OCI-LY1 (cell line): ENCODE measurements around the gene LBHD2.

Experiments
- H2AFZ ChIP-seq: fragments of 200-600 bp; sonication (generic), shearing (Covaris generic); 2 replicates; pipeline ENCODE4 v1.6.0; 2014; ENCODE audit warnings: antibody characterized with exemption, mild to moderate bottlenecking, low read length
- H3F3A ChIP-seq: fragments of 200-600 bp; sonication (generic), shearing (Covaris generic); 2 replicates; pipeline ENCODE4 v1.6.0; 2014; ENCODE audit warnings: mild to moderate bottlenecking, antibody characterized with exemption, low read length, moderate library complexity; ENCODE audit not compliant: insufficient read depth
- H3K27ac ChIP-seq: fragments of 200-600 bp; sonication (generic); 2 replicates; pipeline ENCODE4 v1.5.1; 2014; ENCODE audit warnings: low read length, mixed run types, mild to moderate bottlenecking, low read depth; ENCODE audit not compliant: poor library complexity, severe bottlenecking
- H3K27me3 ChIP-seq: fragments of 200-600 bp; sonication (generic); 2 replicates; pipeline ENCODE4 v1.6.0; 2014; ENCODE audit warnings: antibody characterized with exemption, mild to moderate bottlenecking, low read length, moderate library complexity; ENCODE audit not compliant: insufficient read depth
- H3K36me3 ChIP-seq: fragments of 200-600 bp; sonication (generic); 2 replicates; pipeline ENCODE4 v1.6.1; 2014; ENCODE audit warnings: mild to moderate bottlenecking, antibody characterized with exemption, low read length, moderate library complexity, mixed read lengths; ENCODE audit not compliant: insufficient read depth
- H3K4me1 ChIP-seq: fragments of 200-600 bp; sonication (generic); 2 replicates; pipeline ENCODE4 v1.5.1; 2014; ENCODE audit warnings: mild to moderate bottlenecking, low read length, moderate library complexity; ENCODE audit not compliant: insufficient read depth, severe bottlenecking
- H3K4me2 ChIP-seq: fragments of 200-600 bp; sonication (generic), shearing (Covaris generic); 2 replicates; pipeline ENCODE4 v1.6.1; 2014; ENCODE audit warnings: low read length
- H3K4me3 ChIP-seq: fragments of 200-600 bp; sonication (generic); 2 replicates; pipeline ENCODE4 v1.5.1; 2014; ENCODE audit warnings: low read length, low read depth, mild to moderate bottlenecking, mixed read lengths; ENCODE audit not compliant: poor library complexity, severe bottlenecking
- H3K79me2 ChIP-seq: fragments of 200-600 bp; shearing (Covaris generic); 2 replicates; pipeline ENCODE4 v1.6.1; 2016; ENCODE audit warnings: mixed run types, low read length, mixed read lengths; ENCODE audit not compliant: insufficient read depth
- H3K9ac ChIP-seq: fragments of 200-600 bp; sonication (generic), shearing (Covaris generic); 2 replicates; pipeline ENCODE4 v1.6.1; 2014; ENCODE audit warnings: mild to moderate bottlenecking, low read length, mixed read lengths
- H3K9me2 ChIP-seq: fragments of 200-600 bp; sonication (generic), shearing (Covaris generic); 2 replicates; pipeline ENCODE4 v1.6.1; 2014; ENCODE audit warnings: low read depth, mild to moderate bottlenecking, low read length, mixed read lengths
- H3K9me3 ChIP-seq: fragments of 200-600 bp; shearing (Covaris generic); 2 replicates; pipeline ENCODE4 v1.6.1; 2014; ENCODE audit warnings: low read length, mixed read lengths
- H4K20me1 ChIP-seq: fragments of 200-600 bp; sonication (generic), shearing (Covaris generic); 2 replicates; pipeline ENCODE4 v1.6.0; 2016; ENCODE audit warnings: mild to moderate bottlenecking, low read length; ENCODE audit not compliant: insufficient read depth
- CTCF ChIP-seq: fragments of 200-600 bp; sonication (generic), shearing (Covaris generic); IDR thresholded peaks from 2 replicates; pipeline ENCODE4 v1.5.1; 2017; ENCODE audit warnings: mild to moderate bottlenecking, antibody characterized with exemption, low read length, moderate library complexity, mixed read lengths
- EZH2 ChIP-seq: fragments of 200-600 bp; sonication (generic), shearing (Covaris generic); IDR thresholded peaks from 2 replicates; pipeline ENCODE4 v1.8.0; 2017; ENCODE audit warnings: borderline replicate concordance, mixed run types, mild to moderate bottlenecking, antibody characterized with exemption, low read length, moderate library complexity, mixed read lengths

LBHD2 gene

GRCh38 chr14:103084021-103084919 is at the start of gene LBHD2:
LBHD2 (plus strand) TSS chr14:103084210; CDS start chr14:103086013, 1,803 bp downstream.
- no peak for TF ChIP-seq CTCF
- TF ChIP-seq EZH2 = no peak
- Histone ChIP-seq H3K4me3 (no peak within 1 kb of the TSS), H3K9ac (no peak within 1 kb of the TSS), H3K27ac (no peak within 1 kb of the TSS), H3K27me3 (no peaks in the 10 kb centered on the region), H3K36me3 (no peaks in the 10 kb centered on the region), H3K4me2 (no peak within 1 kb of the TSS), H4K20me1 (no peaks in the 10 kb centered on the region), H3K9me3 (no peaks in the 10 kb centered on the region), H3K4me1 (no peaks in the 10 kb centered on the region), H3F3A (no peaks in the 10 kb centered on the region), H2AFZ (no peak within 1 kb of the TSS), H3K79me2 (no peaks in the 10 kb centered on the region), H3K9me2 (no peaks in the 10 kb centered on the region)

DNA sequence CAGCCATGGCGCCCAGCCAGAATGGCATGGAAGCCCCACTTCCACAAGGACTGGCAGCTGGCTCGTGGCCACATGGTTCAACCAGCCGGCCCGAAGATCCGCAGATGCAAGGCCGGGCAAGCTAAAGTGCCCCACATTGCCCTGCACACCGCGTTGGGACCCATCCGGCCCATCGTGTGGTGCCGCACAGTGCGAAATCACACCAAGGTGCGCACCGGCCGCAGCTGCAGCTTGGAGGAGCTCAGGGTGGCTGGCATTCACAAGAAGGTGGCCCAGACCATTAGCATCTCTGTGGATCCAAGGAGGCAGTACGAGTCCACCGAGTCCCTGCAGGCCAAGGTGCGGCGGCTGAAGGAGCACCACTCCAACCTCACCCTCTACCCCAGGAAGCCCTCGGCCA is 42.5 kb upstream of the LBHD2 start:
- no peaks in the 10 kb centered on the region for H4K20me1 ChIP-seq
- no peaks in the 10 kb centered on the region for H3K79me2 ChIP-seq

DNA sequence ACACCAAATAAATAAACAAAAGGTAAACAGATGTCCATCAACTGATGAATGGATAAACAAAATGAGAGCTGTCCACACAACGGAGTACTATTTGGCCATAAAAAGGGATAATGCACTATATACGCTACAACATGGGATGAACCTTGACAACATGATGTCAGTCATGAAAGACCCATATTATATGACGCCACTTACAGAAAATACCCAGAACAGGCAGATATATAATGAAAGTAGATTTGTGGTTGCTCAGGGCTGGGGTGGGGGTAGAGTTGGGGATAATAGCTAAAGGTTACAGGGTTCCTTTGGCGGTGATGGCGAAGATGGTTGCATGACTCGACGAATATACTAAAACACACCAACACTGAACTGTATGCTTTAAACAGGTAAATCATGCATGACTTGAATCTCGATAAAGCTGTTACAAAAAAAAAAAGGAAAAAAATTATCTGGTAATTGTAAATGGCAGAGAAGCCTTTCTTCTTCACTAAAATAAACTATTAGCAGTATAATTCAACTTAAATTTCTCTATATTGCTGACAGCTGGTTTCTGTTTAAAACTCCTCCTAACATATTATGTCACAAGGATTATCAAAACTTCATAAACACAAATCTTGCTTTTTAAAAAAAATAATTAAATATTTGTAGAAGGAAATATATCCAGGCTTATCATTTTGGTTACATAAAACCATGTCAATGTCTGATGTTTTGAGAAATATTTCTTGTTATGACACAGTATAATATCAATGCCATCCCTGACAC is 40.6 kb upstream of the LBHD2 start:
- Histone ChIP-seq H4K20me1 (no peaks in the 10 kb centered on the region), H3K36me3 (peaks cover 12% of the 10 kb centered on the region), H3K79me2 (no peaks in the 10 kb centered on the region), H3K9me3 (peaks cover 15% of the 10 kb centered on the region), H3K27ac (no peak overlapping the region), H3K27me3 (no peaks in the 10 kb centered on the region; the same call in 1 of the 2 replicates), H3F3A (no peaks in the 10 kb centered on the region), H3K4me2 (no peak overlapping the region), H3K9me2 (no peaks in the 10 kb centered on the region), H2AFZ (no peak overlapping the region), H3K4me1 (peaks cover 8% of the 10 kb centered on the region), H3K4me3 (no peak overlapping the region), H3K9ac (no peak overlapping the region)
- TF ChIP-seq EZH2 (no peak), CTCF (no peak)

More for the DNA sequence above, 42.5 kb upstream of the LBHD2 start:
- TF ChIP-seq CTCF = no peak
- TF ChIP-seq EZH2 = no peak
- no peak overlapping the region for H3K4me3 ChIP-seq
- H3K9me3 ChIP-seq = peaks cover 15% of the 10 kb centered on the region
- H3K27me3 ChIP-seq = no peaks in the 10 kb centered on the region; the same call in 1 of the 2 replicates
- H3K4me2 ChIP-seq = no peak overlapping the region
- H2AFZ ChIP-seq = no peak overlapping the region
- H3K36me3 ChIP-seq = peaks cover 12% of the 10 kb centered on the region
- H3F3A ChIP-seq = no peaks in the 10 kb centered on the region
- peaks cover 8% of the 10 kb centered on the region for H3K4me1 ChIP-seq
- H3K9me2 ChIP-seq = no peaks in the 10 kb centered on the region
- no peak overlapping the region for H3K9ac ChIP-seq
- H3K27ac ChIP-seq = no peak overlapping the region
